ENCODE measurements around the gene ABAT. TPM values are rescaled to one million over a fixed set of nuclear protein-coding genes. Genes with fewer than 3 reads are reported as not detected.

ABAT gene
- total RNA-seq, 2 experiments from 2014 or later, result 2.0 to 6.7 TPM

- ChIA-PET POLR2A (no interaction called here), CTCF (ENCODE audit: unreplicated experiment) (no interaction called here)
- Histone ChIP-seq H3K36me3 (ENCODE audit: insufficient read depth, low read length) (no peaks in the 10 kb centered on the region), H3K27ac (ENCODE audit: low read depth, low read length, poor library complexity, severe bottlenecking) (no peak overlapping the region), H3K79me2 (ENCODE audit: insufficient read depth, low read depth, low read length) (no peaks in the 10 kb centered on the region), H3K4me3 (ENCODE audit: low read depth, low read length, poor library complexity, severe bottlenecking) (no peak overlapping the region), H3K4me2 (ENCODE audit: low read length) (no peak overlapping the region), H4K20me1 (ENCODE audit: insufficient read depth, low read length) (no peaks in the 10 kb centered on the region), H3K4me1 (ENCODE audit: insufficient read depth, low read length, poor library complexity, severe bottlenecking) (no peaks in the 10 kb centered on the region), H3K9me2 (ENCODE audit: insufficient read depth, low read length) (no peaks in the 10 kb centered on the region), H3K9me3 (ENCODE audit: low read length) (no peaks in the 10 kb centered on the region), H2AFZ (ENCODE audit: low read length) (no peak overlapping the region)
- DNase-seq (ENCODE audit: low spot score), result no peak
- intact Hi-C loops (cut with micrococcal nuclease; ENCODE audit: unreplicated experiment), result no loop called here
- no TSS peak for BruUV-seq (replicated peaks)
- no peak for TF ChIP-seq CTCF (conservative IDR thresholded peaks at IDR 0.05; ENCODE audit: low read length)
- no peak for TF ChIP-seq EZH2phosphoT487 (IDR thresholded peaks at IDR 0.05; ENCODE audit: borderline replicate concordance, low read depth, low read length)
These were observed 64.7 kb downstream of the ABAT start for GRCh38 chr16:8739151-8739550.

GRCh38 chr16:8739989-8740704 is 65.7 kb downstream of the ABAT start:
- intact Hi-C loops (cut with micrococcal nuclease; ENCODE audit: unreplicated experiment), result no loop called here
- no peak overlapping the region for H3K27ac ChIP-seq (ENCODE audit: low read depth, low read length, poor library complexity, severe bottlenecking)
- H3K9me3 ChIP-seq (ENCODE audit: low read length), result no peaks in the 10 kb centered on the region
- H2AFZ ChIP-seq (ENCODE audit: low read length), result no peak overlapping the region
- no peaks in the 10 kb centered on the region for H4K20me1 ChIP-seq (ENCODE audit: insufficient read depth, low read length)
- POLR2A ChIA-PET, result no interaction called here
- H3K79me2 ChIP-seq (ENCODE audit: insufficient read depth, low read depth, low read length), result no peaks in the 10 kb centered on the region
- no peak overlapping the region for H3K4me3 ChIP-seq (ENCODE audit: low read depth, low read length, poor library complexity, severe bottlenecking)
- no TSS peak for BruUV-seq (replicated peaks)
- no peak for DNase-seq (ENCODE audit: low spot score)
- CTCF ChIA-PET (ENCODE audit: unreplicated experiment), result no interaction called here
- no peak for TF ChIP-seq CTCF (conservative IDR thresholded peaks at IDR 0.05; ENCODE audit: low read length)
- no peak for TF ChIP-seq EZH2phosphoT487 (IDR thresholded peaks at IDR 0.05; ENCODE audit: borderline replicate concordance, low read depth, low read length)
- no peaks in the 10 kb centered on the region for H3K36me3 ChIP-seq (ENCODE audit: insufficient read depth, low read length)
- H3K4me1 ChIP-seq (ENCODE audit: insufficient read depth, low read length, poor library complexity, severe bottlenecking), result no peaks in the 10 kb centered on the region
- no peak overlapping the region for H3K4me2 ChIP-seq (ENCODE audit: low read length)
- no peaks in the 10 kb centered on the region for H3K9me2 ChIP-seq (ENCODE audit: insufficient read depth, low read length)

GRCh38 chr16:8740775-8741355 is 66.4 kb downstream of the ABAT start:
- H3K27ac ChIP-seq (ENCODE audit: low read depth, low read length, poor library complexity, severe bottlenecking), result no peak overlapping the region
- no TSS peak for BruUV-seq (replicated peaks)
- H2AFZ ChIP-seq (ENCODE audit: low read length), result no peak overlapping the region
- H3K79me2 ChIP-seq (ENCODE audit: insufficient read depth, low read depth, low read length), result no peaks in the 10 kb centered on the region
- no peaks in the 10 kb centered on the region for H3K9me3 ChIP-seq (ENCODE audit: low read length)
- no peak for DNase-seq (ENCODE audit: low spot score)
- H3K9me2 ChIP-seq (ENCODE audit: insufficient read depth, low read length), result no peaks in the 10 kb centered on the region
- H3K4me2 ChIP-seq (ENCODE audit: low read length), result no peak overlapping the region
- H3K4me3 ChIP-seq (ENCODE audit: low read depth, low read length, poor library complexity, severe bottlenecking), result no peak overlapping the region
- TF ChIP-seq CTCF (conservative IDR thresholded peaks at IDR 0.05; ENCODE audit: low read length) (no peak), EZH2phosphoT487 (IDR thresholded peaks at IDR 0.05; ENCODE audit: borderline replicate concordance, low read depth, low read length) (no peak)
- no peaks in the 10 kb centered on the region for H4K20me1 ChIP-seq (ENCODE audit: insufficient read depth, low read length)
- ChIA-PET POLR2A (no interaction called here), CTCF (ENCODE audit: unreplicated experiment) (no interaction called here)
- H3K4me1 ChIP-seq (ENCODE audit: insufficient read depth, low read length, poor library complexity, severe bottlenecking), result no peaks in the 10 kb centered on the region
- H3K36me3 ChIP-seq (ENCODE audit: insufficient read depth, low read length), result no peaks in the 10 kb centered on the region
- intact Hi-C loops (cut with micrococcal nuclease; ENCODE audit: unreplicated experiment), result no loop called here

Measured in OCI-LY7 (cell line).